ENCODE results near the gene ABI3BP. TPM values are rescaled to one million over a fixed set of nuclear protein-coding genes. Genes with fewer than 3 reads are reported as not detected.

Gene ABI3BP
- total and polyA plus RNA-seq, 10 of the 15 experiments (the other 5 are each of a cell fraction or from before 2014, with no cell fraction given): 0.03 to 0.42 (median 0.11) TPM; not detected in 4

- in situ Hi-C loops (cut with MboI) (no loop called here), intact Hi-C loops (cut with micrococcal nuclease; ENCODE audit: unreplicated experiment) (no loop called here)
- 0 out of 3 replicates have a peak, but pooled peaks cover 2% of the 10 kb centered on the region for H3K9me3 ChIP-seq (replicated peaks; ENCODE audit: control insufficient read depth, insufficient read depth, low read length)
- no peak overlapping the region for H2AFZ ChIP-seq (ENCODE audit: control insufficient read depth, low read depth, low read length)
- RAD21 ChIA-PET (ENCODE audit: unreplicated experiment): no interaction called here
- FAIRE-seq: no peak
- TF ChIP-seq RAD21 (IDR thresholded peaks at IDR 0.05; ENCODE audit: insufficient read depth, low read depth, low read length): no peak
- no peak for TF ChIP-seq TCF12 (IDR thresholded peaks at IDR 0.05; ENCODE audit: low read depth, low read length)
- TF ChIP-seq MLLT1 (IDR thresholded peaks at IDR 0.05): no peak
- TF ChIP-seq, protein P1, sequence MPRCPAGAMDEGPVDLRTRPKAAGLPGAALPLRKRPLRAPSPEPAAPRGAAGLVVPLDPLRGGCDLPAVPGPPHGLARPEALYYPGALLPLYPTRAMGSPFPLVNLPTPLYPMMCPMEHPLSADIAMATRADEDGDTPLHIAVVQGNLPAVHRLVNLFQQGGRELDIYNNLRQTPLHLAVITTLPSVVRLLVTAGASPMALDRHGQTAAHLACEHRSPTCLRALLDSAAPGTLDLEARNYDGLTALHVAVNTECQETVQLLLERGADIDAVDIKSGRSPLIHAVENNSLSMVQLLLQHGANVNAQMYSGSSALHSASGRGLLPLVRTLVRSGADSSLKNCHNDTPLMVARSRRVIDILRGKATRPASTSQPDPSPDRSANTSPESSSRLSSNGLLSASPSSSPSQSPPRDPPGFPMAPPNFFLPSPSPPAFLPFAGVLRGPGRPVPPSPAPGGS (IDR thresholded peaks at IDR 0.05; ENCODE audit: borderline replicate concordance, insufficient read depth, low read depth, low read length, poor library complexity, severe bottlenecking): no peak
- TF ChIP-seq PML (IDR thresholded peaks at IDR 0.05; ENCODE audit: low read length): no peak
- no peak for TF ChIP-seq ATF7 (IDR thresholded peaks at IDR 0.05; ENCODE audit: low read depth)
- no peak for TF ChIP-seq POLR2AphosphoS5 (IDR thresholded peaks at IDR 0.05; ENCODE audit: low read length)
- TF ChIP-seq SIX5 (IDR thresholded peaks at IDR 0.05; ENCODE audit: low read depth, low read length, severe bottlenecking): no peak
- TF ChIP-seq BACH1 (IDR thresholded peaks at IDR 0.05; ENCODE audit: borderline replicate concordance): no peak
- TF ChIP-seq, protein P2, sequence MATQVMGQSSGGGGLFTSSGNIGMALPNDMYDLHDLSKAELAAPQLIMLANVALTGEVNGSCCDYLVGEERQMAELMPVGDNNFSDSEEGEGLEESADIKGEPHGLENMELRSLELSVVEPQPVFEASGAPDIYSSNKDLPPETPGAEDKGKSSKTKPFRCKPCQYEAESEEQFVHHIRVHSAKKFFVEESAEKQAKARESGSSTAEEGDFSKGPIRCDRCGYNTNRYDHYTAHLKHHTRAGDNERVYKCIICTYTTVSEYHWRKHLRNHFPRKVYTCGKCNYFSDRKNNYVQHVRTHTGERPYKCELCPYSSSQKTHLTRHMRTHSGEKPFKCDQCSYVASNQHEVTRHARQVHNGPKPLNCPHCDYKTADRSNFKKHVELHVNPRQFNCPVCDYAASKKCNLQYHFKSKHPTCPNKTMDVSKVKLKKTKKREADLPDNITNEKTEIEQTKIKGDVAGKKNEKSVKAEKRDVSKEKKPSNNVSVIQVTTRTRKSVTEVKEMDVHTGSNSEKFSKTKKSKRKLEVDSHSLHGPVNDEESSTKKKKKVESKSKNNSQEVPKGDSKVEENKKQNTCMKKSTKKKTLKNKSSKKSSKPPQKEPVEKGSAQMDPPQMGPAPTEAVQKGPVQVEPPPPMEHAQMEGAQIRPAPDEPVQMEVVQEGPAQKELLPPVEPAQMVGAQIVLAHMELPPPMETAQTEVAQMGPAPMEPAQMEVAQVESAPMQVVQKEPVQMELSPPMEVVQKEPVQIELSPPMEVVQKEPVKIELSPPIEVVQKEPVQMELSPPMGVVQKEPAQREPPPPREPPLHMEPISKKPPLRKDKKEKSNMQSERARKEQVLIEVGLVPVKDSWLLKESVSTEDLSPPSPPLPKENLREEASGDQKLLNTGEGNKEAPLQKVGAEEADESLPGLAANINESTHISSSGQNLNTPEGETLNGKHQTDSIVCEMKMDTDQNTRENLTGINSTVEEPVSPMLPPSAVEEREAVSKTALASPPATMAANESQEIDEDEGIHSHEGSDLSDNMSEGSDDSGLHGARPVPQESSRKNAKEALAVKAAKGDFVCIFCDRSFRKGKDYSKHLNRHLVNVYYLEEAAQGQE (IDR thresholded peaks at IDR 0.05; ENCODE audit: low read depth, low read length): no peak
- no peak for TF ChIP-seq ZNF622 (IDR thresholded peaks at IDR 0.05)
- no peak for TF ChIP-seq CREB1 (IDR thresholded peaks at IDR 0.05; ENCODE audit: low read depth)
- TF ChIP-seq, protein P3, sequence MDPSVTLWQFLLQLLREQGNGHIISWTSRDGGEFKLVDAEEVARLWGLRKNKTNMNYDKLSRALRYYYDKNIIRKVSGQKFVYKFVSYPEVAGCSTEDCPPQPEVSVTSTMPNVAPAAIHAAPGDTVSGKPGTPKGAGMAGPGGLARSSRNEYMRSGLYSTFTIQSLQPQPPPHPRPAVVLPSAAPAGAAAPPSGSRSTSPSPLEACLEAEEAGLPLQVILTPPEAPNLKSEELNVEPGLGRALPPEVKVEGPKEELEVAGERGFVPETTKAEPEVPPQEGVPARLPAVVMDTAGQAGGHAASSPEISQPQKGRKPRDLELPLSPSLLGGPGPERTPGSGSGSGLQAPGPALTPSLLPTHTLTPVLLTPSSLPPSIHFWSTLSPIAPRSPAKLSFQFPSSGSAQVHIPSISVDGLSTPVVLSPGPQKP (IDR thresholded peaks at IDR 0.05; ENCODE audit: low read depth, low read length): no peak
- no peak overlapping the region for H3K27ac ChIP-seq (ENCODE audit: control insufficient read depth, insufficient read depth)
- H3K4me2 ChIP-seq (ENCODE audit: control insufficient read depth, insufficient read depth): no peak overlapping the region
- no peak overlapping the region for H3K4me3 ChIP-seq
- SMC1A ChIA-PET (ENCODE audit: uncharacterized antibody, unreplicated experiment): interaction anchor here (1.7 kb wide), 1 partner anchor 13 kb away, joined by 4 read pairs; no protein-coding TSS in a partner anchor
- no peak for DNase-seq (ENCODE audit: low read depth, low spot score)
- CTCF ChIA-PET: no interaction called here
- POLR2A ChIA-PET: no interaction called here
- no peaks in the 10 kb centered on the region for H3K4me1 ChIP-seq (ENCODE audit: control insufficient read depth, insufficient read depth, low read length)
- no peaks in the 10 kb centered on the region for H3K27me3 ChIP-seq (replicated peaks in 1 of 2; ENCODE audit: control insufficient read depth in 2 of 2, insufficient read depth in 2 of 2, low read length in 1 of 2)
- H3K9ac ChIP-seq (ENCODE audit: control insufficient read depth, insufficient read depth, low read length): no peak overlapping the region
- no peaks in the 10 kb centered on the region for H3K79me2 ChIP-seq (ENCODE audit: control insufficient read depth, insufficient read depth, low read length)
- ATAC-seq: no peak
- 60% methylated on average over 2 of the region's 2 CpGs for WGBS (ENCODE audit: insufficient coverage, insufficient replicate concordance, low lambda C conversion rate, missing lambda C conversion rate)
- H3K36me3 ChIP-seq (ENCODE audit: control insufficient read depth in 2 of 2, insufficient read depth in 2 of 2, low read length in 1 of 2): no peaks in the 10 kb centered on the region
- BruUV-seq (replicated peaks): no TSS peak
- H4K20me1 ChIP-seq (ENCODE audit: control insufficient read depth, insufficient read depth): no peaks in the 10 kb centered on the region
Observed at GRCh38 chr3:100789579-100789978, 203.6 kb downstream of the ABI3BP start.
